Measurements from ENCODE around the gene PRDM11. TPM values are rescaled to one million over a fixed set of nuclear protein-coding genes. Genes with fewer than 3 reads are reported as not detected.

The PRDM11 gene
- total and polyA plus RNA-seq, 2 of the 4 experiments (the other 2 are of a cell fraction), result 2.2 to 2.7 TPM

DNA sequence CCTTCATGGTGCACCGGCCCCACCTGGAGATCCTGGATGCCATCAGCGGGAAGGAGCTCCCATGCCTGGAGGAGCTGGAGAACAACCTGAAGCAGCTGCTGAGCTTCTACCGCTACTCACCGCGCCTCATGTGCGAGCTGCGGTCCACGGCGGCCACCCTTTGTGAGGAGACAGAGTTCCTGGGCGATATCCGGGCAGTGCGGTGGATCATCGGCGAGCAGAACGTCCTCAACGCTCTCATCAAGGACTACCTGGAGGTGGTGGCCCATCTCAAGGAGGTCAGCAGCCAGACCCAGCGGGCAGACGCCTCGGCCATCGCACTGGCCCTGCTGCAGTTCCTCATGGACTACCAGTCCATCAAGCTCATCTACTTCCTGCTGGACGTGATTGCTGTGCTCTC is 80.5 kb downstream of the PRDM11 start:
- TF ChIP-seq RFX5 (IDR thresholded peaks at IDR 0.05; ENCODE audit: low read depth, low read length), result no peak
- TF ChIP-seq, protein P1, sequence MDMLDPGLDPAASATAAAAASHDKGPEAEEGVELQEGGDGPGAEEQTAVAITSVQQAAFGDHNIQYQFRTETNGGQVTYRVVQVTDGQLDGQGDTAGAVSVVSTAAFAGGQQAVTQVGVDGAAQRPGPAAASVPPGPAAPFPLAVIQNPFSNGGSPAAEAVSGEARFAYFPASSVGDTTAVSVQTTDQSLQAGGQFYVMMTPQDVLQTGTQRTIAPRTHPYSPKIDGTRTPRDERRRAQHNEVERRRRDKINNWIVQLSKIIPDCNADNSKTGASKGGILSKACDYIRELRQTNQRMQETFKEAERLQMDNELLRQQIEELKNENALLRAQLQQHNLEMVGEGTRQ (IDR thresholded peaks at IDR 0.05; ENCODE audit: low read depth, low read length), result no peak
- TF ChIP-seq BHLHE40 (IDR thresholded peaks at IDR 0.05; ENCODE audit: low read depth, low read length), result no peak
- no peak for TF ChIP-seq RAD21 (IDR thresholded peaks at IDR 0.05; ENCODE audit: low read length)
- TF ChIP-seq, protein P2, sequence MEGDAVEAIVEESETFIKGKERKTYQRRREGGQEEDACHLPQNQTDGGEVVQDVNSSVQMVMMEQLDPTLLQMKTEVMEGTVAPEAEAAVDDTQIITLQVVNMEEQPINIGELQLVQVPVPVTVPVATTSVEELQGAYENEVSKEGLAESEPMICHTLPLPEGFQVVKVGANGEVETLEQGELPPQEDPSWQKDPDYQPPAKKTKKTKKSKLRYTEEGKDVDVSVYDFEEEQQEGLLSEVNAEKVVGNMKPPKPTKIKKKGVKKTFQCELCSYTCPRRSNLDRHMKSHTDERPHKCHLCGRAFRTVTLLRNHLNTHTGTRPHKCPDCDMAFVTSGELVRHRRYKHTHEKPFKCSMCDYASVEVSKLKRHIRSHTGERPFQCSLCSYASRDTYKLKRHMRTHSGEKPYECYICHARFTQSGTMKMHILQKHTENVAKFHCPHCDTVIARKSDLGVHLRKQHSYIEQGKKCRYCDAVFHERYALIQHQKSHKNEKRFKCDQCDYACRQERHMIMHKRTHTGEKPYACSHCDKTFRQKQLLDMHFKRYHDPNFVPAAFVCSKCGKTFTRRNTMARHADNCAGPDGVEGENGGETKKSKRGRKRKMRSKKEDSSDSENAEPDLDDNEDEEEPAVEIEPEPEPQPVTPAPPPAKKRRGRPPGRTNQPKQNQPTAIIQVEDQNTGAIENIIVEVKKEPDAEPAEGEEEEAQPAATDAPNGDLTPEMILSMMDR (conservative IDR thresholded peaks at IDR 0.05; ENCODE audit: low read depth, low read length), result no peak
- no peak for TF ChIP-seq CHD1 (IDR thresholded peaks at IDR 0.05; ENCODE audit: low read depth, low read length)
- no peak for TF ChIP-seq FOS (IDR thresholded peaks at IDR 0.05; ENCODE audit: low read depth, low read length)
- TF ChIP-seq MXI1 (IDR thresholded peaks at IDR 0.05; ENCODE audit: borderline replicate concordance, low read depth, low read length), result no peak
- no peak for TF ChIP-seq SMC3 (IDR thresholded peaks at IDR 0.05; ENCODE audit: low read depth, low read length)
- TF ChIP-seq MAZ (IDR thresholded peaks at IDR 0.05; ENCODE audit: borderline replicate concordance, low read depth, low read length), result no peak
- no peak for TF ChIP-seq POLR2A (IDR thresholded peaks at IDR 0.05; ENCODE audit: low read depth, low read length)
- ATAC-seq (ENCODE audit: low read depth) (no peak), DNase-seq (no peak)
- H3K4ac ChIP-seq (ENCODE audit: low read depth, low read length), result no peak overlapping the region
- H3K36me3 ChIP-seq (ENCODE audit: control insufficient read depth, insufficient read depth, low read length), result peaks cover 11% of the 10 kb centered on the region
- H3K9me3 ChIP-seq (ENCODE audit: control insufficient read depth, insufficient read depth, low read length), result no peaks in the 10 kb centered on the region
- H3K79me1 ChIP-seq (ENCODE audit: low read depth in 1 of 2, low read length in 2 of 2), result no peaks in the 10 kb centered on the region
- H3K9ac ChIP-seq (ENCODE audit: low read depth, low read length), result no peak overlapping the region
- WGBS, 2 experiments (ENCODE audit: extremely low coverage in 2 of 2, insufficient read length in 1 of 2), result 98% methylated on average over 10 of the region's 21 CpGs; no CpG with 5 or more reads in 1 of the 2 experiments
- no peak overlapping the region for H2BK20ac ChIP-seq (ENCODE audit: low read depth, low read length)
- H3K27me3 ChIP-seq (ENCODE audit: control insufficient read depth, insufficient read depth, low read length), result no peaks in the 10 kb centered on the region
- H3K4me2 ChIP-seq (ENCODE audit: low read depth, low read length), result no peak overlapping the region
- H3K14ac ChIP-seq (replicated peaks; ENCODE audit: low read depth, low read length), result no peak overlapping the region
- no peaks in the 10 kb centered on the region for H4K20me1 ChIP-seq (ENCODE audit: insufficient read depth, low read length)
- H3K56ac ChIP-seq (ENCODE audit: extremely low read depth, insufficient read depth, low read length), result no peak overlapping the region
- H2BK5ac ChIP-seq (ENCODE audit: low read depth, low read length, poor library complexity, severe bottlenecking), result no peak overlapping the region
- no TSS peak for BruUV-seq (replicated peaks)
- H3K9me1 ChIP-seq (ENCODE audit: insufficient read depth, low read length), result no peaks in the 10 kb centered on the region
- H3K4me1 ChIP-seq (ENCODE audit: control insufficient read depth, insufficient read depth, low read length), result no peaks in the 10 kb centered on the region
- H4K5ac ChIP-seq (ENCODE audit: low read depth, low read length), result no peak overlapping the region
- no peak overlapping the region for H4K8ac ChIP-seq (ENCODE audit: low read depth in 2 of 2, low read length in 2 of 2)
- H2AK9ac ChIP-seq (replicated peaks; ENCODE audit: low read depth, low read length, poor library complexity), result no peak overlapping the region
- dilution Hi-C loops (cut with HindIII; ENCODE audit: low sequenced_read_pairs, unreplicated experiment), result no loop called here
- H4K91ac ChIP-seq (ENCODE audit: insufficient read depth, low read depth, low read length), result no peak overlapping the region
- no peak overlapping the region for H2AK5ac ChIP-seq (ENCODE audit: low read depth, low read length)
- H3K4me3 ChIP-seq (ENCODE audit: insufficient read depth, low read depth, low read length), result no peak overlapping the region
- no peak overlapping the region for H3K23ac ChIP-seq (ENCODE audit: low read depth, low read length)
- intact Hi-C loops (cut with micrococcal nuclease), result no loop called here
- POLR2A ChIA-PET (ENCODE audit: unreplicated experiment), result no interaction called here
- H3K18ac ChIP-seq (ENCODE audit: low read depth, low read length), result no peak overlapping the region
- CTCF ChIA-PET, result no interaction called here
- H3K27ac ChIP-seq (ENCODE audit: insufficient read depth, low read length), result no peak overlapping the region
- no peak overlapping the region for H2BK15ac ChIP-seq (ENCODE audit: low read depth, low read length)
- in situ Hi-C loops (cut with MboI; ENCODE audit: low sequenced_read_pairs), result no loop called here
- H2BK120ac ChIP-seq (ENCODE audit: low read depth, low read length), result no peak overlapping the region
- H2AFZ ChIP-seq (replicated peaks; ENCODE audit: low read length, poor library complexity), result no peak overlapping the region
